ENCODE measurements around the gene TIMP3. TPM values are rescaled to one million over a fixed set of nuclear protein-coding genes. Genes with fewer than 3 reads are reported as not detected.

Gene TIMP3
- total and polyA plus RNA-seq, 11 donors: 112 to 629 (median 152) TPM

DNA sequence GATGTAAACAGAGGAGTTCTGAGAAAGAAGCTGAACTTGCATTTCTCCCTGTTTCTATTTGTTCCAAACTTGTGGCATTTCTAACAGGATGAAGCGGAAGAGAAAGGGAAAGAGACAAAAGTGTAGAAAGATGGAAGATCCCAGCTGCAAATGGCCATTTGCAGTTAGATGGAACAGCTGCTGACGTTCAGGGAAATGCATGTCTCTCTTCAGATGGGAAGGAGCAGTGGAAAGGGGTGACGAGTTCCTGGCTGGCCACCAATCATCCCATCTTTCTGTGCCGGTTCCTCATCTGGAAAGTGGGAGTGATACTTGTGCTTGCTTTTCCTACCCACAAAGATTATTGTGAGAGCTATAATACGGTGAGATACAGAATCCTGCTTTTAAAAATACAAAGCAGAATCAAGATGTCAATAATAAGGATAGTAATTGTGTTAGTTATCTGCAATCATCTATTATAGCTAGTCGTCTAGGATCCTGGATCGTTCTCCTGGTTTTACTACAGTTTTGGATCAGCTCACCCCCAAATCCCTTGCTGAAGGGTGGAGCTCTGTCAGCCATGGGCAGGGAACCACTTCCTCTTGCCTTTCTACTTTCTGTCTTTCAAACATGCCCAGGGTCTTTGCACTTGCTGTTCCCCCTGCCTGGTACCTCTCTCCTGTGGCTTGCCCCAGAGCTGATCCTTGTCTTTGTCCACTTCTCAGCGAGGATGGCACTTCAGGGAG is 1.2 kb upstream of the TIMP3 start:
- peak in 2 of 5 donors; percentile 54 to 59 for DNase-seq
- Histone ChIP-seq H3K36me3 (peaks cover 0 to 4% (median 0%) of the 10 kb centered on the region in 9 donors), H3K27ac (peak overlapping the region; percentile 77 to 94 (median 92)), H3K4me1 (peaks cover 0 to 58% (median 26%) of the 10 kb centered on the region in 12 donors), H3K9me3 (no peaks in the 10 kb centered on the region), H3K4me3 (peak overlapping the region in 6 of 12 donors; percentile 64 to 98 (median 97)), H3K27me3 (peaks cover 0 to 14% (median 0%) of the 10 kb centered on the region in 9 donors)
- intact Hi-C loops (cut with DNase I): loop anchor here in 9 of 10 donors (2.0 to 5.0 kb wide), 8 partner anchors 37 to 202 kb away; no protein-coding TSS in a partner anchor
- ATAC-seq: no peak
- 60 to 63% (median 62%) methylated on average over 8 of the region's 8 CpGs for WGBS, 4 donors
- TF ChIP-seq POLR2A (IDR thresholded peaks at IDR 0.05) (no peak), CTCF (IDR thresholded peaks at IDR 0.05) (no peak)

DNA sequence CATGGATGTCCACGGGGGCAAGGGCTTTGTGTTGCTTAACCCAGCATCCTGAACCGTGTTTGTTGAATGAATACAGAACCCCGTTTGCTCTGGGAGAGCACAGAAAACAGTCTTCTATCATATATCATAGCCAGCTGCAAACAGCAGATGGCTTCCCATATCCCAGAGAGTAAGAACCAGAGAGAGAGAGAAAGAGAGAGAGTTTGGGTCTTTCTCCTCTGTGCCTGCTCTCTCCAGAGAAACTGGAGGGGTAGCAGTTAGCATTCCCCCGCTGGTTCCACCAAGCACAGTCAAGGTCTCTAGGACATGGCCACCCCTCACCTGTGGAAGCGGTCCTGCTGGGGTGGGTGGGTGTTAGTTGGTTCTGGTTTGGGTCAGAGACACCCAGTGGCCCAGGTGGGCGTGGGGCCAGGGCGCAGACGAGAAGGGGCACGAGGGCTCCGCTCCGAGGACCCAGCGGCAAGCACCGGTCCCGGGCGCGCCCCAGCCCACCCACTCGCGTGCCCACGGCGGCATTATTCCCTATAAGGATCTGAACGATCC is 440 bp upstream of the TIMP3 start:
- peaks cover 0 to 5% (median 0%) of the 10 kb centered on the region in 9 donors for H3K36me3 ChIP-seq
- ATAC-seq (peak in 1 of 4 donors; percentile 3), DNase-seq (no peak)
- 12 to 36% (median 14%) methylated on average over 5 to 21 of the region's 21 CpGs for WGBS, 4 donors
- H3K27ac ChIP-seq: peak overlapping the region; percentile 77 to 94 (median 92)
- peaks cover 0 to 14% (median 0%) of the 10 kb centered on the region in 9 donors for H3K27me3 ChIP-seq
- TF ChIP-seq POLR2A (IDR thresholded peaks at IDR 0.05) (no peak), CTCF (IDR thresholded peaks at IDR 0.05) (peak in 3 of 12 donors; percentile 15 to 21 (median 21))
- no peaks in the 10 kb centered on the region for H3K9me3 ChIP-seq
- H3K4me1 ChIP-seq: peaks cover 0 to 63% (median 31%) of the 10 kb centered on the region in 12 donors
- intact Hi-C loops (cut with DNase I): loop anchor here (1.0 to 5.0 kb wide), 10 partner anchors 36 to 272 kb away; no protein-coding TSS in a partner anchor
- peak overlapping the region; percentile 64 to 99 (median 94) for H3K4me3 ChIP-seq

DNA sequence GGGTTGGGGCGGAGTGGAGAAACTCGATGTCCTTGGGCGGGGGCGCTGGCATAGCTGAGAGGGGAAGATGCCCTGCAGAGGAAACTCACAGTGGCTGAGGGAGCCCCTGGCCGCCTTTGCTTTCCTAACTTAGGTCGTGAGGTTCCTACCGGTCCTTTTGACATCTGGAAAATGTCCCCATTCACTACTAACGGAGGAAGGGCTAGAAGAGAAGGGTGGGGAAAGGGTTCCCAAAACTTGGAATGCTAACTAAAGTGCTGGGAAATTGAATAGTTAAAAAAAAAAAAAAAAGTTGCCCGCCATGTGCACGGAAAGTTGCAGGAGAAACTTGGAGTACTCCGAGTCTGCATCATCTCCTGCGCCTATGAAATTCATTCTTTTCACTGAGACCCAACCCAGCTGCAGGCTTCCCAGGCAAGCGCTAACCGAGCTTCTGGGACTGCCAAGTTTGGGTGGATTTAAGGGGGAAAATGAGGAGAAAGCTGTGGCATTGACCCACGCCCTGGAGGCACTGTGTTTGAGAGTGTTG is 796 bp downstream of the TIMP3 start:
- intact Hi-C loops (cut with DNase I): loop anchor here in 8 of 10 donors (1.0 to 5.0 kb wide), 12 partner anchors 22 to 200 kb away; no protein-coding TSS in a partner anchor
- no peak for ATAC-seq
- Histone ChIP-seq H3K4me1 (peaks cover 0 to 61% (median 36%) of the 10 kb centered on the region in 12 donors), H3K27me3 (peaks cover 0 to 14% (median 0%) of the 10 kb centered on the region in 9 donors), H3K36me3 (peaks cover 0 to 8% (median 0%) of the 10 kb centered on the region in 9 donors), H3K9me3 (no peaks in the 10 kb centered on the region), H3K27ac (peak overlapping the region; percentile 77 to 94 (median 92)), H3K4me3 (peak overlapping the region; percentile 64 to 99 (median 94))
- no peak for DNase-seq
- 1 to 3% (median 2%) methylated on average over 13 to 15 of the region's 15 CpGs for WGBS, 4 donors
- TF ChIP-seq POLR2A (IDR thresholded peaks at IDR 0.05) (no peak), CTCF (IDR thresholded peaks at IDR 0.05) (no peak)

Data from heart left ventricle (tissue), 16 donors.